ENCODE data around the gene RGR.

RGR gene

GRCh38 chr10:84308481-84309304 is 63.8 kb downstream of the RGR start:
- TF ChIP-seq POLR2AphosphoS5 (IDR thresholded peaks at IDR 0.05; ENCODE audit: low read depth, low read length) (no peak), SIN3A (IDR thresholded peaks at IDR 0.05; ENCODE audit: borderline replicate concordance, insufficient read depth, low read length) (no peak), TAF1 (IDR thresholded peaks at IDR 0.05; ENCODE audit: borderline replicate concordance, insufficient read depth, low read length) (no peak), FOXP2 (optimal IDR thresholded peaks at IDR 0.05; ENCODE audit: borderline replicate concordance, extremely low read depth, extremely low read length, insufficient read depth) (no peak), REST (IDR thresholded peaks at IDR 0.05; ENCODE audit: insufficient read depth in 1 of 2, low read depth in 2 of 2, low read length in 2 of 2) (no peak)

All from PFSK-1 (cell line).